Pancreas (tissue), 10 donors: ENCODE results near the gene CAPZA2. TPM values are rescaled to one million over a fixed set of nuclear protein-coding genes. Genes with fewer than 3 reads are reported as not detected.
"Not testable (repeated sequence)": the region's sequence is repeated elsewhere in the genome, so short reads cannot be mapped to it uniquely, and the experiment has no call there.

Source experiments
- ATAC-seq, 4 donors: fragments of 200-7000 bp; cut with Tn5 transposase; one replicate each; pipeline versions ENCODE4 v1.8.0 to v1.9.1; 2020; ENCODE audit warnings: mild to moderate bottlenecking in 4 of 4, moderate library complexity in 4 of 4
- DNase-seq, 6 donors: peaks; one replicate each; pipeline ENCODE4 v3.0.0-alpha.2; 2020
- FAIRE-seq: peaks from 2 replicates; lab custom pipeline; 2012; peaks lifted over from hg19 to GRCh38; lab: Jason Lieb, UNC
- H3K27ac ChIP-seq, 4 donors: fragments of 200-600 bp; sonication (generic); 1 replicate in 3 of 4; 2 replicates in 1 of 4; pipeline versions ENCODE4 v1.5.0 to v1.8.0; 2020
- H3K27me3 ChIP-seq, 4 donors: fragments of 200-600 bp; one replicate each; pipeline ENCODE4 v1.8.0; 2021
- H3K36me3 ChIP-seq, 3 donors: fragments of 200-600 bp; sonication (generic) in 1 of 3; one replicate each; pipeline versions ENCODE4 v1.5.0 to v1.8.0; 2020 to 2021
- H3K4me1 ChIP-seq, 3 donors: fragments of 200-600 bp; one replicate each; pipeline ENCODE4 v1.8.0; 2021
- H3K4me3 ChIP-seq, 4 donors: fragments of 200-600 bp; sonication (generic) in 2 of 4; one replicate each; pipeline versions ENCODE4 v1.5.0 to v1.8.0; 2020 to 2021
- H3K9me3 ChIP-seq, 4 donors: fragments of 200-600 bp; one replicate each; pipeline ENCODE4 v1.8.0; 2021
- CTCF ChIP-seq, 4 donors: fragments of 200-600 bp; sonication (generic) in 3 of 4; IDR thresholded peaks; one replicate each; pipeline versions ENCODE4 v1.5.0 to v1.8.0; 2021; ENCODE audit warnings: antibody characterized with exemption in 4 of 4
- WGBS, 2 donors: extraction: QIAGEN DNeasy Blood & Tissue Kit; methylation state at CpG; one replicate each; pipeline ENCODE4 v1.1.7; 2013; 5-methylcytosine and 5-hydroxymethylcytosine counted together
- intact Hi-C, 3 donors: fragments of 100-400 bp; cut with DNase I; formaldehyde crosslinking; loops; one replicate each; pipeline versions ENCODE4 v1.11.1 to v1.14.2; 2022
- polyA plus RNA-seq, 2 donors: library from polyadenylated mRNA; stranded (reverse); fragments of 200-250 nt; gene quantifications; one replicate each; pipeline ENCODE4 v1.2.3, GENCODE V29; 2013
- total RNA-seq, 6 donors: library from RNA; stranded (reverse); fragmentation: NEBNext Ultra II Directional in 4 of 6; extraction: Animal tissue kit (Norgen Biotek cat#: 25700) in 4 of 6; gene quantifications; one replicate each; pipeline versions ENCODE4 v1.2.1 to v1.2.4, GENCODE V29; 2021 to 2023
- donor health status: healthy with polysubstance abuse.
- donor health status: DM: no; HTN: no; CAD: no; lungs with moderate emphysema.
- donor health status: DM: no; HTN: no; CAD: no.
- donor health status: control.
- donor health status: control.
- donor health status: Bipolar disorder and iron deficiency.
- donor health status: DM: yes; HTN: yes; CAD: no.
- donor health status: DM: no; HTN: no; CAD: no.
- donor health status: DM: no; HTN: no; CAD: no.
- donor health status: DM: yes; HTN: yes; CAD: no.

Gene CAPZA2
- total and polyA plus RNA-seq, 8 donors: 10.8 to 97.9 (median 58.3) TPM

- DNase-seq (peak in 3 of 6 donors; percentile 12 to 28 (median 14)), ATAC-seq (peak in 2 of 4 donors; percentile 7 to 27), FAIRE-seq (no peak)
- Histone ChIP-seq H3K9me3 (no peaks in the 10 kb centered on the region), H3K36me3 (no peaks in the 10 kb centered on the region), H3K27ac (peak overlapping the region in 2 of 4 donors; percentile 100), H3K4me3 (no peak overlapping the region), H3K4me1 (peaks cover 10 to 28% (median 21%) of the 10 kb centered on the region in 3 donors), H3K27me3 (no peaks in the 10 kb centered on the region)
- no peak for TF ChIP-seq CTCF (IDR thresholded peaks at IDR 0.05)
- 40 to 52% methylated on average over 4 of the region's 4 CpGs for WGBS, 2 donors
- intact Hi-C loops: no loop called here
Observed at GRCh38 chr7:116955801-116956476, 93.6 kb downstream of the CAPZA2 start.

GRCh38 chr7:116956477-116956804 lies 94.1 kb downstream of the CAPZA2 start:
- Histone ChIP-seq H3K27ac (peak overlapping the region in 2 of 4 donors; percentile 100), H3K4me3 (no peak overlapping the region), H3K36me3 (no peaks in the 10 kb centered on the region), H3K9me3 (no peaks in the 10 kb centered on the region), H3K4me1 (peaks cover 10 to 28% (median 21%) of the 10 kb centered on the region in 3 donors), H3K27me3 (no peaks in the 10 kb centered on the region)
- no peak for TF ChIP-seq CTCF (IDR thresholded peaks at IDR 0.05)
- no peak for FAIRE-seq
- intact Hi-C loops: no loop called here
- 53 to 57% methylated on average over 2 of the region's 2 CpGs for WGBS, 2 donors
- ATAC-seq: no peak
- DNase-seq: no peak

GRCh38 chr7:116957874-116958273 lies 95.5 kb downstream of the CAPZA2 start:
- intact Hi-C loops: no loop called here
- Histone ChIP-seq H3K27ac (no peak overlapping the region), H3K9me3 (no peaks in the 10 kb centered on the region), H3K36me3 (no peaks in the 10 kb centered on the region), H3K4me1 (peaks cover 10 to 25% (median 13%) of the 10 kb centered on the region in 3 donors), H3K4me3 (no peak overlapping the region), H3K27me3 (no peaks in the 10 kb centered on the region)
- no peak for DNase-seq
- no peak for ATAC-seq
- no peak for FAIRE-seq
- 30 to 39% methylated on average over 2 of the region's 2 CpGs for WGBS, 2 donors
- TF ChIP-seq CTCF (IDR thresholded peaks at IDR 0.05): no peak

DNA sequence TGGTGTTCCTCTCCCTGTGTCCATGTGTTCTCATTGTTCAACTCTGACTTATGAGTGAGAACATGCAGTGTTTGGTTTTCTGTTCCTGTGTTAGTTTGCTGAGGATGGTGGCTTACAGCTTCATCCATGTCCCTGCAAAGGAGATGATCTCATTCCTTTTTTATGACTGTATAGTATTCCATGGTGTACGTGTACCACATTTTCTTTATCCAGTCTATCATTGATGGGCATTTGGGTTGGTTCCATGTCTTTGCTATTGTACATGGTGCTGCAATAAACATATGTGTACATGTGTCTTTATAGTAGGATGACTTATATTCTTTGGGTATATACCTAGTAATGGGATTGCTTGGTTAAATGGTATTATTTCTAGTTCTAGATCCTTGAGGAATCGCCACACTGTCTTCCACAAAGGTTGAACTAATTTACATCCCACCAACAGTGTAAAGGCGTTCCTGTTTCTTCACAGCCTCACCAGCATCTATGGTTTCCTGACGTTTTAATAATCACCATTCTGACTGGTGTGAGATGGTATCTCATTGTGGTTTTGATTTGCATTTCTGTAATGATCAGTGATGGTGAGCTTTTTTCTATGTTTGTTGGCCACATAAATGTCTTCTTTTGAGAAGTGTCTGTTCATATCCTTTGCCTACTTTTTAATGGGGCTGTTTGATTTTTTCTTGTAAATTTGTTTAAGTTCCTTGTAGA lies 99.7 kb downstream of the CAPZA2 start:
- H3K27me3 ChIP-seq, H3K9me3 ChIP-seq, H3K36me3 ChIP-seq, FAIRE-seq, H3K27ac ChIP-seq, H3K4me1 ChIP-seq, DNase-seq, intact Hi-C loops, ATAC-seq, H3K4me3 ChIP-seq: not testable (repeated sequence)
- WGBS, 2 donors: 90 to 99% methylated on average over 4 of the region's 4 CpGs

DNA sequence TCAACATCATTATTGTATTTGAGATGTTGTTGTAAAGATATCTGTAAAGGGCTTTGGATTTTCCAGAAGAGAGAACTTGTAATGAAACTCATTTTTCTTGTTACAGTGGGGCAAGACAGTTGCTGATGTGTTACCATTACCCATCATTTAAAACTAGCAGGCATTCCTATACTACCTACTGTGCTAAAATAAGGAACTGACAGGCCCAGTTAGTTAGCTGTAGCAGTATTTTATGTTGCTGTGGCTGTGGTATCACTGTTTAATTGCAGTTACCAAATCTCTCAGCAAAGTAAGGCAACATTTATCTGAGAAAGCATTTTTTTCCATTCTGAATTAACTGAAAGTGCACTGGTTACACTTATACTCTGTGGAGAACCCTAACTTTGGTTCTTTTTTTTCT lies 100.8 kb downstream of the CAPZA2 start:
- Histone ChIP-seq H3K27me3 (no peaks in the 10 kb centered on the region), H3K27ac (no peak overlapping the region), H3K4me3 (no peak overlapping the region), H3K4me1 (no peaks in the 10 kb centered on the region), H3K9me3 (no peaks in the 10 kb centered on the region), H3K36me3 (no peaks in the 10 kb centered on the region)
- intact Hi-C loops: no loop called here
- no peak for TF ChIP-seq CTCF (IDR thresholded peaks at IDR 0.05)
- DNase-seq (no peak), ATAC-seq (no peak), FAIRE-seq (no peak)
